Hepatocyte (in vitro differentiated cells): ENCODE measurements around the gene GPR15.

Experiments
- EZH2 ChIP-seq: fragments of 200-600 bp; sonication (generic); IDR thresholded peaks from 2 replicates; pipeline ENCODE4 v1.6.1; 2016; ENCODE audit warnings: antibody characterized with exemption, mild to moderate bottlenecking, borderline replicate concordance
- EZH2phosphoT487 ChIP-seq: fragments of 200-600 bp; sonication (generic); IDR thresholded peaks from one replicate; pipeline ENCODE4 v1.6.1; 2018; ENCODE audit warnings: antibody characterized with exemption, mild to moderate bottlenecking, low read depth, moderate library complexity; ENCODE audit not compliant: unreplicated experiment, severe bottlenecking
- TF ChIP-seq, protein P1 (sequence below): fragments of 200-600 bp; sonication (generic); IDR thresholded peaks from 2 replicates; pipeline ENCODE4 v1.5.1; 2016; ENCODE audit warnings: antibody characterized with exemption, mild to moderate bottlenecking; ENCODE audit not compliant: poor library complexity

DNA sequence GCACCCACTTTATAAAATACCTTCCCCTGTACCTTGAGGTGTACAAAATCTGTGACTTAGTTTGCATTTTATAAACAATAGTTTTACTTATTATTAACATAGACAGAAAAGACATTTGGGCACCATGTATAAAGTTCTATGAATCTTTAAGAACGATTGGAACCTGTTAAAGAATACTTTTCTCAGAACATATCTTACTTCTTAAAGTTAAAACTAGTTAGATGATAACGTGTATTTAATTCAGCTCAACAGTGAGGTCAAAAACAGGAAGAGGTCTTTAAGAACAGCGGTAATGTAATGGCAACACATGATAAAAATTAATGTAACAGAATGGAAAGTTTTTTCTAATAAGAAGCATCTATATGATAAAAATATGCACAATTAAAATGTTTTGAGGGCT, 36.6 kb downstream of the GPR15 start:
- TF ChIP-seq, protein P1, sequence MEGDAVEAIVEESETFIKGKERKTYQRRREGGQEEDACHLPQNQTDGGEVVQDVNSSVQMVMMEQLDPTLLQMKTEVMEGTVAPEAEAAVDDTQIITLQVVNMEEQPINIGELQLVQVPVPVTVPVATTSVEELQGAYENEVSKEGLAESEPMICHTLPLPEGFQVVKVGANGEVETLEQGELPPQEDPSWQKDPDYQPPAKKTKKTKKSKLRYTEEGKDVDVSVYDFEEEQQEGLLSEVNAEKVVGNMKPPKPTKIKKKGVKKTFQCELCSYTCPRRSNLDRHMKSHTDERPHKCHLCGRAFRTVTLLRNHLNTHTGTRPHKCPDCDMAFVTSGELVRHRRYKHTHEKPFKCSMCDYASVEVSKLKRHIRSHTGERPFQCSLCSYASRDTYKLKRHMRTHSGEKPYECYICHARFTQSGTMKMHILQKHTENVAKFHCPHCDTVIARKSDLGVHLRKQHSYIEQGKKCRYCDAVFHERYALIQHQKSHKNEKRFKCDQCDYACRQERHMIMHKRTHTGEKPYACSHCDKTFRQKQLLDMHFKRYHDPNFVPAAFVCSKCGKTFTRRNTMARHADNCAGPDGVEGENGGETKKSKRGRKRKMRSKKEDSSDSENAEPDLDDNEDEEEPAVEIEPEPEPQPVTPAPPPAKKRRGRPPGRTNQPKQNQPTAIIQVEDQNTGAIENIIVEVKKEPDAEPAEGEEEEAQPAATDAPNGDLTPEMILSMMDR, result no peak
- TF ChIP-seq EZH2 (no peak), EZH2phosphoT487 (no peak)
